HEK293 (cell line): ENCODE data around the gene PRKAR2B.

Experiments
- CTCF ChIA-PET: fragments of 350-600 bp; formaldehyde crosslinking; extraction: SDS; loops from one replicate; lab custom pipeline; 2021; ENCODE audit warnings: antibody characterized with exemption; lab: Yijun Ruan, JAX
- POLR2A ChIA-PET: fragments of 300-600 bp; formaldehyde crosslinking; extraction: SDS; loops from one replicate; lab custom pipeline; 2020; ENCODE audit warnings: antibody characterized with exemption, inconsistent platforms; lab: Yijun Ruan, JAX
- H3K27ac ChIP-seq: fragments of 200-500 bp; sonication (Bioruptor generic); 2 replicates; pipeline ENCODE4 v1.5.1; 2014; ENCODE audit warnings: low read depth, low read length, control low read depth, inconsistent platforms; ENCODE audit errors: extremely low read depth
- H3K36me3 ChIP-seq, 2 experiments: fragments of 200-500 bp in 1 of 2; sonication (Bioruptor generic) in 1 of 2; 1 replicate in 1 of 2; 2 replicates in 1 of 2; pipeline ENCODE4 v1.5.1; 2014 to 2017; ENCODE audit warnings: inconsistent platforms in 2 of 2, low read length in 2 of 2; ENCODE audit not compliant: control insufficient read depth in 2 of 2, insufficient read depth in 1 of 2
- H3K4me1 ChIP-seq: fragments of 200-500 bp; sonication (Bioruptor generic); 2 replicates; pipeline ENCODE4 v1.5.1; 2014; ENCODE audit warnings: mild to moderate bottlenecking, low read length, inconsistent platforms; ENCODE audit not compliant: control insufficient read depth, insufficient read depth
- H3K4me3 ChIP-seq: 2 replicates; pipeline ENCODE4 v1.5.1; 2011; ENCODE audit warnings: low read depth, mild to moderate bottlenecking, control low read depth, low read length, moderate library complexity
- H3K9me3 ChIP-seq: fragments of 200-500 bp; sonication (Bioruptor generic); 2 replicates; pipeline ENCODE4 v1.5.1; 2014; ENCODE audit warnings: low read depth, low read length, inconsistent platforms; ENCODE audit not compliant: control insufficient read depth, insufficient read depth
- AEBP2 ChIP-seq: fragments of 450-650 bp; formaldehyde crosslinking; IDR thresholded peaks from 2 replicates; pipeline ENCODE4 v1.5.1; 2016; ENCODE audit warnings: missing biosample characterization, missing genetic modification characterization, borderline replicate concordance
- FEZF1 ChIP-seq: fragments of 450-650 bp; formaldehyde crosslinking; IDR thresholded peaks from 2 replicates; pipeline ENCODE4 v1.5.1; 2016; ENCODE audit warnings: missing biosample characterization, missing genetic modification characterization
- GFI1B ChIP-seq: fragments of 450-650 bp; formaldehyde crosslinking; IDR thresholded peaks from 2 replicates; pipeline ENCODE4 v1.5.1; 2016; ENCODE audit warnings: missing biosample characterization, missing genetic modification characterization
- GLIS1 ChIP-seq: fragments of 450-650 bp; formaldehyde crosslinking; IDR thresholded peaks from 2 replicates; pipeline ENCODE4 v1.5.1; 2016; ENCODE audit warnings: missing biosample characterization, missing genetic modification characterization
- SP3 ChIP-seq: fragments of 450-650 bp; formaldehyde crosslinking; IDR thresholded peaks from 2 replicates; pipeline ENCODE4 v1.5.1; 2016; ENCODE audit warnings: missing biosample characterization, missing genetic modification characterization
- TCF7L2 ChIP-seq: IDR thresholded peaks from 2 replicates; pipeline ENCODE4 v1.6.1; 2011; ENCODE audit warnings: low read depth, mild to moderate bottlenecking, inconsistent platforms, low read length, moderate library complexity, borderline replicate concordance
- TSHZ1 ChIP-seq: fragments of 450-650 bp; formaldehyde crosslinking; IDR thresholded peaks from 2 replicates; pipeline ENCODE4 v1.5.1; 2016; ENCODE audit warnings: missing biosample characterization, missing genetic modification characterization, borderline replicate concordance
- YY1 ChIP-seq: fragments of 450-650 bp; formaldehyde crosslinking; IDR thresholded peaks from 2 replicates; pipeline ENCODE4 v1.5.1; 2018; ENCODE audit warnings: missing biosample characterization, missing genetic modification characterization
- YY2 ChIP-seq: fragments of 450-650 bp; formaldehyde crosslinking; IDR thresholded peaks from 2 replicates; pipeline ENCODE4 v1.5.1; 2016; ENCODE audit warnings: missing biosample characterization, missing genetic modification characterization
- ZBTB10 ChIP-seq: fragments of 450-650 bp; formaldehyde crosslinking; IDR thresholded peaks from 2 replicates; pipeline ENCODE4 v1.5.1; 2016; ENCODE audit warnings: missing biosample characterization, missing genetic modification characterization
- ZBTB44 ChIP-seq: fragments of 450-650 bp; IDR thresholded peaks from 2 replicates; pipeline ENCODE4 v1.5.1; 2018; ENCODE audit warnings: missing biosample characterization, mild to moderate bottlenecking, missing genetic modification characterization
- ZBTB6 ChIP-seq: fragments of 450-650 bp; formaldehyde crosslinking; IDR thresholded peaks from 2 replicates; pipeline ENCODE4 v1.5.1; 2017; ENCODE audit warnings: missing biosample characterization, missing genetic modification characterization
- ZFP41 ChIP-seq: fragments of 450-650 bp; formaldehyde crosslinking; IDR thresholded peaks from 2 replicates; pipeline ENCODE4 v1.5.1; 2016; ENCODE audit warnings: missing biosample characterization, missing genetic modification characterization, borderline replicate concordance
- ZNF140 ChIP-seq: fragments of 450-650 bp; formaldehyde crosslinking; IDR thresholded peaks from 2 replicates; pipeline ENCODE4 v1.5.1; 2016; ENCODE audit warnings: missing biosample characterization, missing genetic modification characterization
- ZNF146 ChIP-seq: fragments of 450-650 bp; formaldehyde crosslinking; IDR thresholded peaks from 2 replicates; pipeline ENCODE4 v1.5.1; 2016; ENCODE audit warnings: missing biosample characterization, missing genetic modification characterization
- ZNF292 ChIP-seq: fragments of 450-650 bp; formaldehyde crosslinking; IDR thresholded peaks from 2 replicates; pipeline ENCODE4 v1.5.1; 2016; ENCODE audit warnings: low read depth, missing biosample characterization, missing genetic modification characterization, borderline replicate concordance
- ZNF433 ChIP-seq: fragments of 450-650 bp; formaldehyde crosslinking; IDR thresholded peaks from 2 replicates; pipeline ENCODE4 v1.5.1; 2016; ENCODE audit warnings: missing biosample characterization, missing genetic modification characterization, low read depth
- ZNF510 ChIP-seq: fragments of 450-650 bp; formaldehyde crosslinking; IDR thresholded peaks from 2 replicates; pipeline ENCODE4 v1.5.1; 2018; ENCODE audit warnings: mild to moderate bottlenecking, missing genetic modification characterization, missing biosample characterization; ENCODE audit not compliant: insufficient replicate concordance
- ZNF521 ChIP-seq: fragments of 450-650 bp; formaldehyde crosslinking; IDR thresholded peaks from 2 replicates; pipeline ENCODE4 v1.5.1; 2017; ENCODE audit warnings: missing biosample characterization, mild to moderate bottlenecking, missing genetic modification characterization
- ZNF561 ChIP-seq: fragments of 450-650 bp; IDR thresholded peaks from 2 replicates; pipeline ENCODE4 v1.5.1; 2018; ENCODE audit warnings: missing biosample characterization, missing genetic modification characterization, borderline replicate concordance
- ZNF610 ChIP-seq: fragments of 450-650 bp; formaldehyde crosslinking; IDR thresholded peaks from 2 replicates; pipeline ENCODE4 v1.5.1; 2016; ENCODE audit warnings: missing biosample characterization, missing genetic modification characterization, borderline replicate concordance
- ZNF621 ChIP-seq: fragments of 450-650 bp; formaldehyde crosslinking; IDR thresholded peaks from 2 replicates; pipeline ENCODE4 v1.5.1; 2017; ENCODE audit warnings: missing biosample characterization, missing genetic modification characterization
- ZNF629 ChIP-seq: fragments of 450-650 bp; formaldehyde crosslinking; IDR thresholded peaks from 2 replicates; pipeline ENCODE4 v1.5.1; 2017; ENCODE audit warnings: missing biosample characterization, missing genetic modification characterization
- ZNF654 ChIP-seq: fragments of 450-650 bp; formaldehyde crosslinking; IDR thresholded peaks from 2 replicates; pipeline ENCODE4 v1.5.1; 2016; ENCODE audit warnings: low read depth, missing biosample characterization, missing genetic modification characterization
- ZNF664 ChIP-seq: fragments of 450-650 bp; formaldehyde crosslinking; IDR thresholded peaks from 2 replicates; pipeline ENCODE4 v1.5.1; 2016; ENCODE audit warnings: missing biosample characterization, missing genetic modification characterization
- ZNF747 ChIP-seq: fragments of 450-650 bp; formaldehyde crosslinking; IDR thresholded peaks from 2 replicates; pipeline ENCODE4 v1.5.1; 2016; ENCODE audit warnings: missing biosample characterization, missing genetic modification characterization

The PRKAR2B gene

GRCh38 chr7:107118109-107118900 is 73.8 kb downstream of the PRKAR2B start (continued):
- TF ChIP-seq ZNF561 (tag by site-specific recombination) (no peak), ZNF621 (tag by site-specific recombination) (no peak), ZNF664 (tag by site-specific recombination) (no peak), ZNF433 (no peak), ZNF629 (tag by site-specific recombination) (no peak), ZNF510 (tag by site-specific recombination) (no peak), YY2 (no peak), FEZF1 (peak; percentile 26; the same call in 1 of the 2 replicates), ZFP41 (no peak)
- TF ChIP-seq, all 188 proteins: peak for 8

- no peaks in the 10 kb centered on the region for H3K9me3 ChIP-seq
- TF ChIP-seq AEBP2 (no peak), ZNF146 (tag by site-specific recombination) (no peak), ZBTB44 (tag by site-specific recombination) (no peak), GFI1B (tag by site-specific recombination) (no peak), ZNF610 (tag by site-specific recombination) (no peak), ZNF140 (tag by site-specific recombination) (no peak), SP3 (no peak), ZBTB6 (tag by site-specific recombination) (no peak), YY1 (tag by site-specific recombination) (no peak), ZBTB10 (tag by site-specific recombination) (no peak), TSHZ1 (tag by site-specific recombination) (no peak), ZNF654 (no peak), ZNF292 (tag by site-specific recombination) (no peak), GLIS1 (tag by site-specific recombination) (no peak), ZNF521 (tag by site-specific recombination) (no peak), TCF7L2 (no peak), ZNF747 (tag by site-specific recombination) (no peak)
- H3K27ac ChIP-seq, result no peak overlapping the region
- CTCF ChIA-PET, result interaction anchor here (1.2 kb wide), 1 partner anchor 28 kb away, joined by 6 read pairs; no protein-coding TSS in a partner anchor
- no peak overlapping the region for H3K4me3 ChIP-seq
- H3K4me1 ChIP-seq, result peaks cover 7% of the 10 kb centered on the region
- POLR2A ChIA-PET, result no interaction called here
- H3K36me3 ChIP-seq, result no peaks in the 10 kb centered on the region
Measured at GRCh38 chr7:107119376-107120105, 75.0 kb downstream of the PRKAR2B start.
